K562 (cell line): ENCODE data around the gene STK17A. TPM values are rescaled to one million over a fixed set of nuclear protein-coding genes. Genes with fewer than 3 reads are reported as not detected.

Experiments used
- ARID2 ChIP-seq: fragments of 450-650 bp; IDR thresholded peaks from 2 replicates; pipeline ENCODE4 v1.6.1; 2017; ENCODE audit warnings: antibody characterized with exemption, mild to moderate bottlenecking
- CAMTA2 ChIP-seq: fragments of 250-450 bp; sonication (Bioruptor Pico); conservative IDR thresholded peaks from 2 replicates; pipeline ENCODE4 v1.5.1; 2022
- DEAF1 ChIP-seq: fragments of 450-650 bp; formaldehyde crosslinking; IDR thresholded peaks from 2 replicates; pipeline ENCODE4 v1.4.0; 2020; ENCODE audit warnings: mild to moderate bottlenecking, moderate library complexity
- FOXK1 ChIP-seq: sonication (generic); formaldehyde crosslinking; IDR thresholded peaks from 2 replicates; pipeline ENCODE4 v1.8.0; 2022; ENCODE audit warnings: missing genetic modification reagents, mild to moderate bottlenecking, borderline replicate concordance
- FOXM1 ChIP-seq, 2 experiments: fragments of 450-650 bp in 1 of 2; sonication (generic) in 1 of 2; formaldehyde crosslinking in 1 of 2; IDR thresholded peaks; 2 replicates each; pipeline versions ENCODE4 v1.6.1 to v1.9.0; 2017 to 2022; ENCODE audit warnings: low read depth in 2 of 2, mild to moderate bottlenecking in 2 of 2, missing genetic modification reagents in 1 of 2, moderate library complexity in 1 of 2
- GTF2B ChIP-seq: IDR thresholded peaks from 2 replicates; pipeline ENCODE4 v1.6.1; 2011; ENCODE audit not compliant: insufficient read length; ENCODE audit errors: extremely low read depth
- HMG20A ChIP-seq: fragments of 450-650 bp; formaldehyde crosslinking; conservative IDR thresholded peaks from 2 replicates; pipeline ENCODE4 v1.4.0; 2020; ENCODE audit warnings: mild to moderate bottlenecking, mixed read lengths
- LEF1 ChIP-seq: fragments of 450-650 bp; IDR thresholded peaks from 2 replicates; pipeline ENCODE4 v1.6.1; 2016; ENCODE audit warnings: mild to moderate bottlenecking
- NELFE ChIP-seq: IDR thresholded peaks from 2 replicates; pipeline ENCODE4 v1.6.1; 2011; ENCODE audit warnings: mild to moderate bottlenecking; ENCODE audit not compliant: insufficient read depth, insufficient read length
- NR4A1 ChIP-seq, 2 experiments: fragments of 250-450 bp in 1 of 2; fragments of 450-650 bp in 1 of 2; sonication (Bioruptor Pico) in 1 of 2; IDR thresholded peaks; 2 replicates each; pipeline versions ENCODE4 v1.4.0 to v1.6.1; 2016 to 2020; ENCODE audit warnings: mild to moderate bottlenecking in 2 of 2, missing compliant biosample characterization in 1 of 2, missing genetic modification characterization in 1 of 2, moderate library complexity in 1 of 2
- RBBP5 ChIP-seq: fragments of 200-600 bp; sonication (generic); IDR thresholded peaks from 2 replicates; pipeline ENCODE4 v1.6.1; 2012; ENCODE audit warnings: borderline replicate concordance, mild to moderate bottlenecking, low read length, control low read depth, inconsistent platforms; ENCODE audit not compliant: insufficient read depth, poor library complexity, severe bottlenecking
- SMAD3 ChIP-seq: fragments of 450-650 bp; formaldehyde crosslinking; conservative IDR thresholded peaks from 2 replicates; pipeline ENCODE4 v1.4.0; 2020; ENCODE audit warnings: mild to moderate bottlenecking
- SRSF7 ChIP-seq: fragments of 200-400 bp; formaldehyde crosslinking; optimal IDR thresholded peaks from 2 replicates; pipeline ENCODE3; 2017; ENCODE audit warnings: mild to moderate bottlenecking, low read depth, low read length
- TBP ChIP-seq: optimal IDR thresholded peaks from 2 replicates; pipeline ENCODE3; 2011; ENCODE audit warnings: low read depth, low read length, improper control_type of control experiment
- THAP7 ChIP-seq: fragments of 250-450 bp; sonication (Bioruptor Pico); IDR thresholded peaks from 2 replicates; pipeline ENCODE4 v1.5.0; 2021
- U2AF2 ChIP-seq: fragments of 200-400 bp; formaldehyde crosslinking; optimal IDR thresholded peaks from 2 replicates; pipeline ENCODE3; 2017; ENCODE audit warnings: low read depth, mild to moderate bottlenecking, low read length
- ZBTB49 ChIP-seq: sonication (generic); formaldehyde crosslinking; IDR thresholded peaks from 2 replicates; pipeline ENCODE4 v1.8.0; 2022; ENCODE audit warnings: missing genetic modification reagents, mild to moderate bottlenecking, borderline replicate concordance
- ZNF408 ChIP-seq: fragments of 250-450 bp; sonication (Bioruptor Pico); IDR thresholded peaks from 2 replicates; pipeline ENCODE4 v1.4.0; 2020; ENCODE audit warnings: low read depth, mild to moderate bottlenecking, moderate library complexity
- ZNF583 ChIP-seq: fragments of 250-450 bp; sonication (Bioruptor Pico); IDR thresholded peaks from 2 replicates; pipeline ENCODE4 v1.4.0; 2020
- ZNF707 ChIP-seq: fragments of 250-450 bp; sonication (Bioruptor Pico); conservative IDR thresholded peaks from 2 replicates; pipeline ENCODE4 v1.8.0; 2022; ENCODE audit warnings: inconsistent platforms, mild to moderate bottlenecking, moderate library complexity
- polyA plus RNA-seq, 8 experiments: library from polyadenylated mRNA; depleted of rRNA in 4 of 8; stranded (reverse) in 5 of 8; unstranded in 3 of 8; fragments of >200 nt; fragmentation: Nextera tagmentation in 2 of 8; fragmentation: Illumina TruSeq in 1 of 8; extraction: Ambion mirVana in 2 of 8; extraction: Trizol in 1 of 8; gene quantifications; 2 replicates each; pipeline versions ENCODE4 v1.2.1 to v1.2.3, GENCODE V29; 2011 to 2014; ENCODE audit warnings: inconsistent platforms in 1 of 8, missing spikeins in 1 of 8
- total RNA-seq, 7 experiments: library from RNA; depleted of rRNA in 6 of 7; stranded (reverse); fragments of >200 nt in 6 of 7; fragmentation: Illumina TruSeq in 2 of 7; extraction: Trizol in 2 of 7; gene quantifications; 2 replicates each; pipeline versions ENCODE4 v1.2.1 to v1.2.3, GENCODE V29; 2011 to 2021; ENCODE audit warnings: low replicate concordance in 1 of 7

STK17A gene
- total and polyA plus RNA-seq, 9 of the 15 experiments (the other 6 are each of a cell fraction or from before 2014, with no cell fraction given) = 3.4 to 16.3 (median 13.2) TPM

- no peak for TF ChIP-seq FOXM1 (IDR thresholded peaks at IDR 0.05; ENCODE audit: low read depth)
- TF ChIP-seq FOXM1 (CRISPR knock-in tag; IDR thresholded peaks at IDR 0.05; ENCODE audit: low read depth) = 0 out of 2 replicates have a peak, but pooled peaks have one; percentile 42
- TF ChIP-seq HMG20A (CRISPR knock-in tag) = no peak
- no peak for TF ChIP-seq LEF1
- no peak for TF ChIP-seq U2AF2
- TF ChIP-seq ZNF408 = no peak
- TF ChIP-seq NELFE = no peak
- no peak for TF ChIP-seq ZNF583 (CRISPR knock-in tag)
- TF ChIP-seq GTF2B = no peak
- peak; percentile 75 for TF ChIP-seq ARID2
- TF ChIP-seq ZNF707 = no peak
- TF ChIP-seq DEAF1 (CRISPR knock-in tag) = peak; percentile 89
- peak; percentile 92 for TF ChIP-seq TBP
- TF ChIP-seq NR4A1 (CRISPR knock-in tag; IDR thresholded peaks at IDR 0.05) = no peak
- no peak; the same call in 1 of the 2 replicates for TF ChIP-seq NR4A1 (tag; IDR thresholded peaks at IDR 0.05)
- no peak for TF ChIP-seq SRSF7
- no peak for TF ChIP-seq ZBTB49
- no peak for TF ChIP-seq SMAD3
- TF ChIP-seq FOXK1 (CRISPR knock-in tag) = peak; percentile 69; the same call in 1 of the 2 replicates
- TF ChIP-seq RBBP5 = no peak
- TF ChIP-seq THAP7 (CRISPR knock-in tag) = no peak
- TF ChIP-seq CAMTA2 = no peak
Measured at GRCh38 chr7:43582503-43583423, at the start of gene STK17A (continued).
